HG03060 (cell line): ENCODE results near the gene KCNMA1.

Source experiments
- ATAC-seq: cut with Tn5 transposase; IDR thresholded peaks from one replicate; pipeline ENCODE4 v1.9.1; 2021; ENCODE audit warnings: low read depth, moderate number of reproducible peaks; ENCODE audit not compliant: unreplicated experiment

KCNMA1 gene

DNA sequence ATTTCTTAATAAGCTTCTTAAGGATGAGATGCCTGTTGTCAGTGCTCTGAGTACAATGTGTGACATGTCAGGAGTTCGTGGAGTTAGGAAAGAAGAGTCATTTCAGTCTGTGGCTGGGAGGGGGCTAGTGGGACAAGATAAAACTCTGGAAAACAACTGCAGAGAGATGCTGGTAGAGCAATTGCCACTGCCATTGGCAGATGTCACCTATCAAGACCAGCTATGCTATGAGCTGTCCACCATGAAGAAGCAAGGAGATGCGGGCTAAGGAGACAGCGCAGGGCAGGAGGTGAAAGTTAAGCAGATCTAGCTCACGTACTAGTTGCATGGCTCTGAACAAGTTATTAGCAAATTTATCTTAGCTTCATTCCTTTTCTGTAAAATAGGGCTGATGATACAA, 756.7 kb downstream of the KCNMA1 start:
- ATAC-seq = no peak

DNA sequence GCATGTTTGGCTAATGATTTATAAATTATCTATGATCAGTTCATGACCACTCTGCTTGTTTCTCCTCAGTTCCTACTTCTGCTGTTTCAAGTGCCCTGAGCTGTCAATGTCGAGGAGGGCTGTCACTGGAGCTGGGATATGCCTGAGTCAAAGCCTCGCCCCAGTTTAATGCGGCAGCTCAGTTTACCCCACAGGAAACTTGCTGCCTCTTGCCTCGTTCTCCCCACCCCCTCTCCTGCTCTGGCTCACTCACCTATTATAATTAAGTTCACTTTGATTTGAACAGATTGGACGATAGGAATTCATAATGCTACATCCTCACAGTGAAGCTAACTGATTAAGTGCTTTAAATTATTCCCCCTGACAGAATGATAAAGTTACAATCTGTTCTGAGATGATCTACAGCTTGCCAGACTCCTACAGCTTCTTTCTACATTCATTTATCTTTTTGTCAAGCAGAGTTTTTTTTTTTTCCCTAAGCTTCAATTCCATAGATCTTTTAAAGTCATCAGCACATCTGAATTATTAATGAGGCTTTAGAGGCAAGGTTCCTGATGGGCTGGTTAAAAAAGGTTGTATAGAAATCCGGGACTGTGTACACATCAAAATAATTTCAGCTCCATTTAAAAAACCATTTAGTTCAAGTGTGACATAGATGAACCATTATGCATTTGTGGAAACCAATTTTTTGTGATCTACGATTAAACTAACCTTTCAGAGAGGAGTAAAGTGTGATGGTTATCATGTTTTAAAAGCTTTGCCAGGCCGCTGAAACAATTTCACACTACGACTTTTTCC, 758.3 kb downstream of the KCNMA1 start:
- no peak for ATAC-seq

DNA sequence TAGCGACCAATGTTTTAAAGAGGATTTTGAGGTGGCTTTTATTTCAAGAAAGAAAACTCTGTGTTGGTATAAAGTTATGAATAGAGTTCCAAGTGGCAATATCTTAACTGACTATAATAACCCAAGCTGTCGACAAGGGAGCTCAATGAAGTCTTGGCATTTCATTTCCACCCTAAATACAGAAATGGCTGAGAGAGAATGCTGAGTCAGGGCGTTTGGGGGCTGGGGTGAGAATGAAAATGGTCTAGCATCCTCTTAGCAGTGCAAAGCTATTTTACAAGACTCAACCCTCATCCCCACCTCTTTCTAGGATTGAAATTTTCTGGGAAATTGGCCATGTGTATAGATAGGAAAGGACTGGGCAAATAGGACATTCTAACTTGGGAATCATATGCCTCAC, 759.1 kb downstream of the KCNMA1 start:
- no peak for ATAC-seq

DNA sequence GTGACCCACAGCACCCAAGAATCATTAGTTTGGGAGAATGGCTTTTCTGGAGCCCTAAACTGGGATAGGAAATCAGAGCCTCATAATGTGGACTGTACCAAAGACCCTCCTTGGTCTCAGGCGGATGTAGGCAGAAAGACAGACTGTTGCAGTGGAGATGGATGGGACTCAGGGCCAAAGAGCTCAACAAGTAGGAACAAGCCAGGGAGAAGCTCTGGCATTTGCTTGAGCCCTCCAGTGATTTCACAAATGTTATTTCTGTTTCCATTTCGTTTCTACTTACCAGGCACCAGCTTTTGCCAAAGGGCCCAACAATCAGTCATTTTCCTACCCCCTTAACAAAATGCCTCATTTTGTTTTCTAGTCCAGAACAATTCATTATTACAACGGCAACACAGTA, 762.7 kb downstream of the KCNMA1 start:
- ATAC-seq = no peak

DNA sequence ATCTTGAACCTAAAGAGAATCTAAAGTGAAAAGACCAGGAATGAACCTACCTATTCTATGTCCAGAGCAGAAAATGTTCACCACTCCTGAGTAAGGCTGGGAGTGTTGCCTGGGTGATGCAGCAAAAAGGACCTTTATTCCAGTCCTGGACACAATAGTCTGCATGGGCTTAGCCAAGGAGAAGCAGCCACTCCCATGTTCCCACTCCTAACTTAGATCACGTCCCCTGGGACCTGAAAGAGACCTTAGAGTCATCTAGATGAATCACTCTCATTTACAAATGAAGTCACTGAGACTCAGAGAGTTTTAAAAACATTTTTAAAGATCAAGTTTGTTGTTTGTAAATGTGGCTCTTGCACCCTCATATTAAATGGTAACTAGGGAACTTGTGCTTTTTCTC, 763.4 kb downstream of the KCNMA1 start:
- ATAC-seq = no peak

DNA sequence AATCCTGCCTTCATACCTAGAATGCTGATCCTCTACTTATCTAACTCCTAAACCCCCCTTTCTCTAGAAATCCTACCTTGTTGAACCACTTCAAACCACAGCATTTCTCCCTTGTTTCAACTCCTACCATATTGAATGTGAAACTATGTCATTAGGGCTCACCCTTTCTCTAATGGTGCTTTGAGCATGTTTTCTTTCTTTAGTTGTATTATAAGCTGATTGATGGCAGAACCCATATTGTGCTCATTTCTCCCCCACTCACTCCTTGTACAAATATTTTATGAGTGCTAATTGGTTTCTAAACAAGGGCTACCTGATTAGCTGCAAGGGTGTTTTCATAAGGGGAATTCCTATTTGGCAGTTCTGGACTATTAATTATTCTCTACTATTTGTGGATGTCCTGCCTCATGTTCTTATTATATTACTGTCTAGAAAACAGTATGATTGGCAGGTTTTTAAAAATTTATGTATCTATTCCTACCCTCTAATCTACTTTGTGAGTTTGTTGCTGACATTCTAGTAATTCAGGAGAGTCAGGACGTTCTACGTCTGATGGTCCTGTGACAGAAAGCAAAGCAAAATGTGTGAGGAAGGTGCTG, 765.8 kb downstream of the KCNMA1 start:
- ATAC-seq = no peak

DNA sequence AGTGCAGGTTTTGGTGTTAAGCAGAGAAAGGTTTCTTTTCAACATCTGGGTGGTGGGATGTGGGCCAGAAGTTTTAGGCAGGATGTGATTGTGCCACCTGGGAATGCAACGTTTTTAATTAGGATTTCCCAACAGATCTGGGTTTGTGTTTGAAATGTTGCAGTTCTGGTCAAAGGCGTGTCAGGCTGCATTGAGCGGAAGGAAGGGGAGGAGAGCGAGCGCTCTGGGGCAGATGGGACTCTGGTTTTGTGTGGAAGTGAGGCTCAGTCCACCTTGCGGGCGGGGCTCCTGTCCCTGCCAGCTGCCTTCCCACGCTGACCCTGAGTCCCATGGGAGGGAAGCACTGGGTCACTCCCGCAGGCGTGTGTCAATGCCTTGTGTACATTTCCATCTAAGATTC, 767.7 kb downstream of the KCNMA1 start:
- ATAC-seq = no peak

DNA sequence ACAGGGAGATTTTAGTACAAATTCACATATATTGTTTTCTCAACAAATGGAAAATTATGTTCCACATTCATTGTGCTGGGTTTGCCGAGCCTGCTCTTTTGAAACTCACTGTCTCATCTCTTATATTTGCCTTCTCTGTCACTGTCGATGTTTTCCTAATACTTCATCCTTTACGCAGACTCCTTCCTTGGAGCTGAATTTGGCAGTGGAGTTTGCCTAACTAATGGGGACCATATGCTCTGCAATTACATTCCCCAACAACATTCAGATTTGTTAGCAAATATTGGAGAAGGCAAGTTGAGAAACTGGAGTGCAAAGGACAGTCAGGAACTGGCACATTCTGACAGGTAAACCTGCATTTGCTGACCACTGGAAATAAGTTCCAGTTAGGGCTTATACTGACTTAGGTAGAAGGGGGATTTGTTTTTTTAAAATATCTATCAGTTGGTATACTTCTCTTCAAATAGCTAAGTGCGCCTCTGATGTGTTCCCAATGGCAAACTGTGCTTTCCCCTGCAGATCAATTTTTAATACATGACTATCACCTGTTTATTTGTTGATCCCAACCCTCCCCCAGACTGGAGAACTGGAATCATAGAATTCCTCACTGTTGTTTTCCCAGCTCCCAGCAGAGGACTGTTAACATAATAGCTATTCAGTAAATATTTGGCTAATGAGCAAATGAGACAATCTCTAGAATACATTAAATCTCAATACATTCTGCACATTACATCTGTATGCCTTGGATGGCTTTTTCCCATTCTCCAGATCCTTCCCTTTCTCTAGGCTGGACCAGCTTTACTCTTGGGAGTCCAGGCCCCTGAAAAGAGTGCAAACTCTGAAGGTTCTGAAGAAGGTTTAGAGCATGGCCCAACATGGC, 769.3 kb downstream of the KCNMA1 start:
- no peak for ATAC-seq

DNA sequence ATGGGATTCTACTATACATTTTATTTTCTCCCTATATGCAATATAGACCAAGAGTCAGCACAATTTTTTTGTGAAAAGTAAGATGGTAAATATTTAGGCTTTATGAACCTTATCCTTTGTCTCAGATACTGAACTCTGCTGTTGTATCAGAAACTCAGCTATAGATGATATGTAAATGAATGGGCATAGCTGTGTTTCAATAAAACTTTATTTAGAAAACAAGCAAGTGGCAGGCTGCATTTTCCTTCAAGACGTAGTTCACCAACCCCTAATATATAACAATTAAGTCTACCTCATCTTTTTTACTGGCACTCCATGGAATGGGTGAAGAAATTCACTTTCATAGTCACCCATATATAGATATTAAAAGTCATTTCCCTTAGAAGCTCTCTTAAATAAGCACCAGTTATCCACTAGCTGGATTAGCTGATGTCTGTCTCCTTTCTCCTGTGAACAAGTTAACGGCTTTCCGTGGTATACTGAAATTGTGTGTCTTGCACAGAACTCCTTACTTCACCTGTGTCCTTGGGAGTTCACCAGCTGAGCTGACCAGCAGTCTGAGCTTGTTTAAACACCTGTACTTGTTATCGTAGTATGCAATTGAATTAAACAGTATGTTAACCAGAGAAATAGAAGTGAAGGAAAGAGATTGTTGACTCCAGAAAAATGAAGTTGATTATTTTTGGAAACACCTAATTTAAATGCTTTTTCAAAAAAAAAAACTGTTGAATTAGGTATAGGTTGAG, 770.6 kb downstream of the KCNMA1 start:
- no peak for ATAC-seq

DNA sequence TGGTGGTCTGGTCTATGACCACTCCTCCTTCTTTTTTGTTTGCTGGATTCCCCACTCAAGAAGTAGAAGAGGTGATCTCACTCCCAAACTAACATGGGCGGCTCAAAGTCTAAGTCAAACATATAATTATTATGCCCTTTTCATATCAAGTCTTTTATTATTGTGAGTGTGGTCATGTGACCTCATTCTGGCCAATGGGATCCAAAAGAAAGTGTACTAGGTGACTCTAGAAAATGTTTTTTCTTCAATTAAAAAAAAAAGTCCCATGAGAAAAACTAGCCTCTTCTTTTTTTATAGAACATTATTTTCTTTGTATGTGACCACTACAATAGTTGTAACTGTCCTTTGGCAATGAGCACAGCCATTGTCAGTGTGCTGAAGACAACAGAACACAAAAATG, 772.7 kb downstream of the KCNMA1 start:
- ATAC-seq = no peak

DNA sequence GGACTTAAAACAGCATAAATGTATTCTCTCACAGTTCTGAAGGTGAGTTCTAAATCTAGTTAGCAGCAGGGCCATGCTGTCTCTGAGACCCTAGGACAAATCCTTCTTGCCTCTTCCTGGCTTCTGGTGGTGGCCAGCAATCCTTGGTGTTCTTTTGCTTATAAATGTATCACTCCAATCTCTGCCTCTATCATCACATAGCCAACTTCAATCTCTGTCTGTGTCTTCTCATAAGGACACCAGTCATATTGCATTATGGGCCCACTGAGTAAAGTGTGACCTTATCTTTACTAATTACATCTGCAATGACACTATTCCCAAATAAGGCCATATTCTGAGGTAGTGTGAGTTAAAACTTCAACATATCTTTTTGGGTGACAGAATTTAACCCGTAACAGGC, 778.9 kb downstream of the KCNMA1 start:
- ATAC-seq = no peak

DNA sequence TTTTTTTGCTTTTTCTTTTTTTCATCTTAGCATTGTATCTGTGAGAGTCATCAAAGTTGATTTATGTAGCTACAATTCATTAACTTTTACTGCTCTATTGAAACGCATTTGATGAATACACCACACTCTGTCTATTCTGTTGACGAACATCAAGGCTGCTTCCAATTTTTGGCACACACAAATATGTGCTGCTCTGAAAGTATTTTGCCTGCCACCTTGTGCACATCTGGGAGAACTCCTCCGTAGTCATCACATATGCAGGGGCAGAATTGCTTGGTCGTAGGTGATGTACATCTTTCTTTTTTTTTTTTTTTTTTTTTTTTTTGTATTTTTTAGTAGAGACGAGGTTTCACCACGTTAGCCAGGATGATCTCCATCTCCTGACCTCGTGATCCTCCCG, 796.8 kb downstream of the KCNMA1 start:
- no peak for ATAC-seq

DNA sequence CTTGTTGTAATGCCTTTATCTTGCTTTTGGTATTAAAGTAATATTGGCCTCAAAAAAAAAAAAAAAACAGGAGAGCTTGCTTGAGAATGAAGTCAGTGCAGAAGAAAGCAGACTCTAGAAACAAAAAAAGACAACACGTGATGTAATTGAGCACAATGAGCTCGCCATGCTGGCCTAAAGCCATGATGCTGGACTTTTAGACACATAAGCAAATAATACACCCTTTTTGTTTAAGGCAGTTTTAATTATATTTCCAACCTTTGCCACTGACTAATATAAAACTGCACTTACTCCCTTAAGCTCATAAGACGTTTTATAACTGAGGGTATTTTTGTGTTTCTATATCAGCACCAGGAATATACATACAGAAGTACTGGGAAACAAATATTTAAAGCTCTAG, 798.3 kb downstream of the KCNMA1 start:
- no peak for ATAC-seq

DNA sequence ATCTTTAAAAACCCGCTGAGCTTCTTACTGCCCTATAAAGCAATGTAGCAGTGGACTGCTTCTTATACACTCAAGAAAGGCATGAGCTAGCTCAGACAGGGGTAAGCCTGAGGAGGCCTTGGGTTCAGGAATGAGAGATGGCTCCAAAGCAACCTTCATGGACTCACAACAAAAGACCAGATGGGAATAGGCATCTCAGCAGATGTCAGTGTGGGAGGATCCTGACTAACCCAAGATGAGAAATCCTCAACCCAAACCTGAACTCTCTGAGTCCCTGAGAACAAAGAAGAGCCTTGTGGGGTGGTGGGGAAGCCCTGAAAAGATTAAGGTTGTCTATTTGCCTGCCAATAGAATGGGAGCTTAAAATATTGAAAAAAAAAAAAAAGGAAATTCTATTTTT, 807.4 kb downstream of the KCNMA1 start:
- no peak for ATAC-seq

DNA sequence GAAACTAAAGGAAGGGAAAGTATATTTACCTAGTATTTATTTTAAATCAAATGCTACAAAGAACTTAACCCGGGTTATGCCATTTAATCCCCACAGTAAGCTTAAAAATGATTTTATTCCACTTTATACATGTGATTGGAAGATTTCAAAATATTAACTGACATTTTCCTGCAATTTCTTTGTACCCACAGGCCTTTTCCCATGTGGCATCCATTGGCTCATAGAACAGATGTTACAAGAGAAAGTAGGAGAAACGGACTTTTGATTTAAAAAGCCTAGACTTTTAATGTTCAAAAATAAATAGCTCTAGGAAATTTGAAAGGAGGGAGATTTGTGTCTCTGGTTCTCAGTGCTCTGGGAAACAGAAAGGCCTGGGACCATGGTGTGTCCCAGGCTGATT, 807.9 kb downstream of the KCNMA1 start:
- ATAC-seq = no peak
